ENCODE data around the gene BNIPL. TPM values are rescaled to one million over a fixed set of nuclear protein-coding genes. Genes with fewer than 3 reads are reported as not detected.

Gene BNIPL
- total and polyA plus RNA-seq, 2 of the 13 experiments (the other 11 are each of a cell fraction or from before 2014, with no cell fraction given), result 0.40 to 1.1 TPM

GRCh38 chr1:151059109-151060006, 23.0 kb downstream of the BNIPL start, which contains the start of gene CDC42SE1 (continued):
- TF ChIP-seq FOXK1 (CRISPR knock-in tag; IDR thresholded peaks at IDR 0.05; ENCODE audit: borderline replicate concordance, low read depth) (peak; percentile 62; the same call in 1 of the 2 replicates), MIXL1 (CRISPR knock-in tag; IDR thresholded peaks at IDR 0.05) (no peak), SNAI1 (CRISPR knock-in tag; IDR thresholded peaks at IDR 0.05; ENCODE audit: borderline replicate concordance) (no peak), ZNF484 (CRISPR knock-in tag; IDR thresholded peaks at IDR 0.05; ENCODE audit: borderline replicate concordance, low read depth) (no peak), FOXA1 (IDR thresholded peaks at IDR 0.05) (no peak), FOXA1 (CRISPR knock-in tag; IDR thresholded peaks at IDR 0.05) (no peak), TAF15 (IDR thresholded peaks at IDR 0.05; ENCODE audit: low read depth, low read length, poor library complexity, severe bottlenecking) (peak; percentile 37), ATF1 (CRISPR knock-in tag; IDR thresholded peaks at IDR 0.05) (no peak), ZNF589 (CRISPR knock-in tag; conservative IDR thresholded peaks at IDR 0.05) (0 out of 2 replicates have a peak, but pooled peaks have one; percentile 71), E2F2 (CRISPR knock-in tag; IDR thresholded peaks at IDR 0.05; ENCODE audit: borderline replicate concordance) (no peak), AHDC1 (CRISPR knock-in tag; IDR thresholded peaks at IDR 0.05; ENCODE audit: borderline replicate concordance) (no peak), MED1 (CRISPR knock-in tag; IDR thresholded peaks at IDR 0.05) (peak; percentile 73), TRIM22 (IDR thresholded peaks at IDR 0.05) (no peak), TRIM24 (CRISPR knock-in tag; IDR thresholded peaks at IDR 0.05) (no peak), ZNF792 (CRISPR knock-in tag; IDR thresholded peaks at IDR 0.05) (no peak), ZNF20 (CRISPR knock-in tag; IDR thresholded peaks at IDR 0.05) (no peak), ZNF281 (CRISPR knock-in tag; IDR thresholded peaks at IDR 0.05; ENCODE audit: borderline replicate concordance) (peak; percentile 14; the same call in 1 of the 2 replicates), ZNF775 (CRISPR knock-in tag; IDR thresholded peaks at IDR 0.05; ENCODE audit: borderline replicate concordance) (0 out of 2 replicates have a peak, but pooled peaks have one; percentile 71), AHR (CRISPR knock-in tag; IDR thresholded peaks at IDR 0.05) (peak; percentile 68; the same call in 1 of the 2 replicates)
